ENCODE measurements around the gene SDCCAG8. TPM values are rescaled to one million over a fixed set of nuclear protein-coding genes. Genes with fewer than 3 reads are reported as not detected.
A peak's percentile ranks its signal among the peaks of the same experiment; 100 is the strongest.
"Not testable (repeated sequence)": the region's sequence is repeated elsewhere in the genome, so short reads cannot be mapped to it uniquely, and the experiment has no call there.

The SDCCAG8 gene
- total RNA-seq, 1 experiment from 2014 or later = 14.0 TPM

GRCh38 chr1:243213045-243213787 lies 42.6 kb upstream of the SDCCAG8 start:
- intact Hi-C loops (cut with micrococcal nuclease; ENCODE audit: unreplicated experiment) (no loop called here), in situ Hi-C loops (cut with HindIII; ENCODE audit: low pct_unique_long_range_greater_than_20kb, low sequenced_read_pairs) (no loop called here)
- Histone ChIP-seq H3K4me3 (ENCODE audit: low read depth in 2 of 2, low read length in 2 of 2) (no peak overlapping the region), H3K27ac (ENCODE audit: low read length) (peak overlapping the region; percentile 35; the same call in 1 of the 2 replicates), H3K36me3 (ENCODE audit: control insufficient read depth, insufficient read depth, low read length) (peaks cover 3% of the 10 kb centered on the region), H3K27me3 (ENCODE audit: control insufficient read depth, insufficient read depth, low read length) (no peaks in the 10 kb centered on the region), H3K4me1 (ENCODE audit: control insufficient read depth, insufficient read depth, low read length) (no peaks in the 10 kb centered on the region), H3K9me3 (ENCODE audit: control insufficient read depth, insufficient read depth, low read depth, low read length) (no peaks in the 10 kb centered on the region)
- no peak for DNase-seq (ENCODE audit: low read depth, low spot score)
- TF ChIP-seq REST (IDR thresholded peaks at IDR 0.05; ENCODE audit: insufficient read depth in 1 of 2, low read depth in 2 of 2, low read length in 1 of 2) = no peak
- no peak for TF ChIP-seq CTCF (IDR thresholded peaks at IDR 0.05)
- no peak for TF ChIP-seq TCF7L2 (IDR thresholded peaks at IDR 0.05; ENCODE audit: low read depth, low read length)
- no peak for TF ChIP-seq POLR2AphosphoS5 (IDR thresholded peaks at IDR 0.05; ENCODE audit: low read depth, low read length)
- no peak for TF ChIP-seq SIN3A (IDR thresholded peaks at IDR 0.05; ENCODE audit: borderline replicate concordance, insufficient read depth, low read depth, low read length)
- BruUV-seq (replicated peaks) = no TSS peak
- no peak for ATAC-seq
- CTCF ChIA-PET = no interaction called here
- POLR2A ChIA-PET = no interaction called here

DNA sequence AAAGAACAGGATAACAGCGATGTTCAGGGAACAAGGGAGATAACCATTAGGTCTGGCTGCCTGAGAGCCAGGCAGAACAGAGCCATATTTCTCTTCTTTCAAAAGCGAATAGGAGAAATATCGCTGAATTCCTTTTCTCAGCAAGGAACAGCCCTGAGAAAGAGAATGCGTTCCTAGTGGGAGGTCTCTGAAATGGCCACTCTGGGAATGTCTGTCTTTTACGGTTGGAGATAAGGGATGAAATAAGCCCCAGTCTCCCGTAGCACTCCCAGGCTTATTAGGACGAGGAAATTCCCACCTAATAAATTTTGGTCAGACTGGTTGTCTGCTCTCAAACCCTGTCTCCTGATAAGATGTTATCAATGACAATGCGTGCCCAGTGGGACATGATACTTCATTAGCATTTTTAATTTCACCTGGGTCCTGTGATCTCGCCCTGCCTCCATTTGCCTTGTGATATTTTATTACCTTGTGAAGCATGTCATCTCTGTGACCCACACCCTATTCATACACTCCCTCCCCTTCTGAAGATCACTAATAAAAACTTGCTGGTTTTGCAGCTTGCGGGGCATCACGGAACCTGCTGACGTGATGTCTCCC lies 40.5 kb upstream of the SDCCAG8 start:
- H3K4me3 ChIP-seq (ENCODE audit: low read depth in 2 of 2, low read length in 2 of 2); H3K27me3 ChIP-seq (ENCODE audit: control insufficient read depth, insufficient read depth, low read length); H3K27ac ChIP-seq (ENCODE audit: low read length); ATAC-seq; in situ Hi-C loops (cut with HindIII; ENCODE audit: low pct_unique_long_range_greater_than_20kb, low sequenced_read_pairs); H3K9me3 ChIP-seq (ENCODE audit: control insufficient read depth, insufficient read depth, low read depth, low read length); intact Hi-C loops (cut with micrococcal nuclease; ENCODE audit: unreplicated experiment); H3K4me1 ChIP-seq (ENCODE audit: control insufficient read depth, insufficient read depth, low read length); POLR2A ChIA-PET; BruUV-seq (replicated peaks); CTCF ChIA-PET; DNase-seq (ENCODE audit: low read depth, low spot score): not testable (repeated sequence)
- peaks cover 18% of the 10 kb centered on the region for H3K36me3 ChIP-seq (ENCODE audit: control insufficient read depth, insufficient read depth, low read length)

- BruUV-seq (replicated peaks) = no TSS peak
- Histone ChIP-seq H3K27ac (ENCODE audit: low read length) (no peak overlapping the region), H3K4me1 (ENCODE audit: control insufficient read depth, insufficient read depth, low read length) (no peaks in the 10 kb centered on the region), H3K9me3 (ENCODE audit: control insufficient read depth, insufficient read depth, low read depth, low read length) (no peaks in the 10 kb centered on the region), H3K27me3 (ENCODE audit: control insufficient read depth, insufficient read depth, low read length) (no peaks in the 10 kb centered on the region), H3K36me3 (ENCODE audit: control insufficient read depth, insufficient read depth, low read length) (peaks cover 25% of the 10 kb centered on the region), H3K4me3 (ENCODE audit: low read depth in 2 of 2, low read length in 2 of 2) (no peak overlapping the region)
- TF ChIP-seq SIN3A (IDR thresholded peaks at IDR 0.05; ENCODE audit: borderline replicate concordance, insufficient read depth, low read depth, low read length) (no peak), CTCF (IDR thresholded peaks at IDR 0.05) (no peak)
- DNase-seq (ENCODE audit: low read depth, low spot score) (no peak), ATAC-seq (no peak)
- CTCF ChIA-PET = no interaction called here
- POLR2A ChIA-PET = no interaction called here
- intact Hi-C loops (cut with micrococcal nuclease; ENCODE audit: unreplicated experiment) = no loop called here
- in situ Hi-C loops (cut with HindIII; ENCODE audit: low pct_unique_long_range_greater_than_20kb, low sequenced_read_pairs) = no loop called here
Observed at GRCh38 chr1:243216741-243217140, 39.1 kb upstream of the SDCCAG8 start.
